GM06990 (cell line): ENCODE measurements around the gene TSPOAP1.

ENCODE experiments used
- DNase-seq: peaks from one replicate; pipeline ENCODE4 v3.0.0-alpha.2; 2011; ENCODE audit not compliant: insufficient read length; ENCODE audit errors: extremely low read depth
- H3K27me3 ChIP-seq: replicated peaks from 2 replicates; pipeline ENCODE4 v1.6.0; 2011; ENCODE audit warnings: low read length; ENCODE audit not compliant: control insufficient read depth, insufficient read depth
- H3K36me3 ChIP-seq: 2 replicates; pipeline ENCODE4 v1.5.1; 2011; ENCODE audit warnings: low read length; ENCODE audit not compliant: control insufficient read depth, insufficient read depth
- H3K4me3 ChIP-seq: replicated peaks from 2 replicates; pipeline ENCODE4 v1.5.1; 2011; ENCODE audit warnings: low read depth, mild to moderate bottlenecking, control low read depth, low read length
- CTCF ChIP-seq: IDR thresholded peaks from 2 replicates; pipeline ENCODE4 v1.5.1; 2011; ENCODE audit warnings: low read length, control low read depth, mild to moderate bottlenecking, inconsistent platforms; ENCODE audit not compliant: insufficient read depth, poor library complexity, severe bottlenecking

The TSPOAP1 gene

GRCh38 chr17:58306131-58306951 is 22.3 kb downstream of the TSPOAP1 start:
- Histone ChIP-seq H3K27me3 (no peaks in the 10 kb centered on the region), H3K36me3 (no peaks in the 10 kb centered on the region), H3K4me3 (no peak overlapping the region)
- no peak for DNase-seq
- no peak for TF ChIP-seq CTCF

GRCh38 chr17:58305626-58306025 is 23.0 kb downstream of the TSPOAP1 start:
- no peak overlapping the region for H3K4me3 ChIP-seq
- no peak for TF ChIP-seq CTCF
- no peaks in the 10 kb centered on the region for H3K27me3 ChIP-seq
- no peaks in the 10 kb centered on the region for H3K36me3 ChIP-seq
- DNase-seq = no peak

- no peaks in the 10 kb centered on the region for H3K27me3 ChIP-seq
- no peak for DNase-seq
- H3K36me3 ChIP-seq = no peaks in the 10 kb centered on the region
- no peak for TF ChIP-seq CTCF
- H3K4me3 ChIP-seq = no peak overlapping the region
Observed at GRCh38 chr17:58304750-58305486, 23.7 kb downstream of the TSPOAP1 start.

GRCh38 chr17:58303971-58304749 is 24.4 kb downstream of the TSPOAP1 start:
- TF ChIP-seq CTCF = peak; percentile 97
- peak; percentile 54 for DNase-seq
- Histone ChIP-seq H3K4me3 (no peak overlapping the region), H3K36me3 (no peaks in the 10 kb centered on the region), H3K27me3 (no peaks in the 10 kb centered on the region)

GRCh38 chr17:58302919-58303585 is 25.5 kb downstream of the TSPOAP1 start:
- DNase-seq = no peak
- H3K36me3 ChIP-seq = no peaks in the 10 kb centered on the region
- no peak for TF ChIP-seq CTCF
- no peak overlapping the region for H3K4me3 ChIP-seq
- no peaks in the 10 kb centered on the region for H3K27me3 ChIP-seq
